T1000 (cell line): Measurements from ENCODE around the gene PAX3.
"Not testable (repeated sequence)": the region's sequence is repeated elsewhere in the genome, so short reads cannot be mapped to it uniquely, and the experiment has no call there.

Source experiments
- DNase-seq: peaks from one replicate; lab custom pipeline; 2025; ENCODE audit warnings: mixed read lengths; lab: John Stamatoyannopoulos, UW

Gene PAX3

GRCh38 chr2:222214885-222215284, 83.9 kb downstream of the PAX3 start:
- no peak for DNase-seq

DNA sequence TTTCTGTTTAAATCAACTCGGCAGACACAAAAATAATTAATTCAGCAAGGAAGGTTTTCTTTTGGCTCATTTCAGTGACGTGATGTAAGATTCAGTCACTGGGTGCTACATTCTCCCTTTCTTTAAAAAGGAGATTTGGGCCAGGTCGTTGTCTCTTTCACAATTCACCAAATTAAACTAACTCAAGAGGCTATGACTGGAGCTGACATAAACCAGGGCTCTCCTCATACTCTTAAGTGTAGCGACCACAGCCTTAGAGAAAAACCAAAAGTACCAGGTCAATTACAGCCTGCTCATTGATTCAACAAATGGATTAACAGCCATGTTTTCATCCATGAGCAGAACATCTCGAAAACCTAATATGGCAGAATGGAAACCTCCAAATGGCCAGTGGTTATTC, 85.7 kb downstream of the PAX3 start:
- DNase-seq: no peak

DNA sequence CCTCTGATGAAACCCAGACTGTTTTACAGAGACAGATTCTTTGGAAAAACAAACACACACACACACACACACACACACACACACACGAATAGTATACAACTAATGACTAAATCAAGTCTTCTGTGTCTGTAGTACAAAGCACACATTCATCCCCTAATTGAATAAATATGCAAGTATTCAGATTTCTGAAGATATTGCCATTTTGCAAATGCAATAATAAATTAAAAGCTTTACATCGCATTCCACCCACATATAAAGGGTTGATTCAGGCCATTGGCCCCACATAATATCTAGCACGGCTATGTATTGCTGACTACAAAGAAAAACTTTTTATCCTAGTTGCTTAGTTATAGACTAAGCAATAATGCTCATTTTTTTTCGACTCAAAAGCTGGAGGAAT, 86.2 kb downstream of the PAX3 start:
- no peak for DNase-seq

- no peak for DNase-seq
Measured at GRCh38 chr2:222208010-222208690, 90.6 kb downstream of the PAX3 start.

- no peak for DNase-seq
Measured at GRCh38 chr2:222205136-222205535, 93.7 kb downstream of the PAX3 start.

DNA sequence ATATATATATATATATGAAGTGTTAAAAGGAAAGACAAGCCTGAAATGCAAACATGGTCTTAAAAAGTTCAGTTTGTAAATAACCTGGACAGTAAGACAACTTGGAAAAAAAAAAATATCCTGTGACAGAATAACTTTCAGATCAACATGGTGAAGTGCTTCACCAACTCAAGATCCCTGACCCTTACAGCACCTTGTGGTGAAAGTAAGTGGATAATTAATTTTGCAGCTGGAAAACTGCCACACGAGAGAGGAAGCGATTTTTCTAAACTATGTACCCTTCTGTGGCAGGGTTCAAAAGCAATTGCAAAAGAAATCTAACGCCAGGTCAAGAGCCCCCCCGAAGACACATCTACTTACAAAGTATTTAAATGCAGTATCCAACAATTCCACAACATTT, 95.8 kb downstream of the PAX3 start:
- no peak for DNase-seq

GRCh38 chr2:222196159-222196558, 102.6 kb downstream of the PAX3 start:
- DNase-seq: no peak

DNA sequence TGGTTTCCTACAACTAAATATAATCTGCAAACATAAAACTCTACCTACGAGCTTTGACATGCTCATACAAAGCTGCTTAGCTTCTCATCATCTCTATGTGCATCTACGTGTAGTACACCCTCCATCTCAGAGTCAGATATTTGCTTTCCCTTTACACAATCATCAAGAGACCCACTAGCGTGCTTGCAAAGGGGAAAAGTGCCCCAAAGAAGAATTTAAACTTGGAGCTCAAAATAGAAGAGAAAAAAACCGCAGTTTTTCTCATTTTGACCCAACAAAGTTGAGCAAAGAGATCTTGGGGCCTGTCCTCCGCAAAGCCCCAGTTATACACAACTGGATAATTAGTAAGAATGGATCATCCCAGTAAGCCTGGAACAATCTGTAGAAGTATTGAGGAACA, 104.1 kb downstream of the PAX3 start:
- DNase-seq: no peak

- no peak for DNase-seq
Measured at GRCh38 chr2:222193328-222193983, 105.3 kb downstream of the PAX3 start.

- DNase-seq: no peak
Measured at GRCh38 chr2:222180619-222181018, 118.2 kb downstream of the PAX3 start.

DNA sequence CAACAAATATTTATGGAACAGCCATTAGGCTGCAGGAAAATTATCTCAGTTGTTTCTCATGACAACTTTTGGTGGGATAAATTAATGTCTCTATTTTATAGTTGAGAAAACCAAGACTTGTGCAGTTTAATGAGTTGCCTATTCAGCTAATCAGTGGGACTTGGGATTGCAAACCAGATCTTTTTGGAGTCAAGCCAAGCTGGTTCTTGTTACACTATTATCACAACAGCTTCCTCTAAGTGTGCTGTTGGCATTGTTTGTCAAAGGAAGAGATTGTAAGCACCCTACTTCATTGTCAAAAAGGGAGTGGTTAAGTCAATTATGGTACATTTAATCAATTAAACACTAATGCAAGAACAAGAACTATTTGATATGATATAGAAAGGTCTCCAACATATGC, 119.2 kb downstream of the PAX3 start:
- no peak for DNase-seq

- DNase-seq: no peak
Measured at GRCh38 chr2:222178450-222178849, 120.3 kb downstream of the PAX3 start.

DNA sequence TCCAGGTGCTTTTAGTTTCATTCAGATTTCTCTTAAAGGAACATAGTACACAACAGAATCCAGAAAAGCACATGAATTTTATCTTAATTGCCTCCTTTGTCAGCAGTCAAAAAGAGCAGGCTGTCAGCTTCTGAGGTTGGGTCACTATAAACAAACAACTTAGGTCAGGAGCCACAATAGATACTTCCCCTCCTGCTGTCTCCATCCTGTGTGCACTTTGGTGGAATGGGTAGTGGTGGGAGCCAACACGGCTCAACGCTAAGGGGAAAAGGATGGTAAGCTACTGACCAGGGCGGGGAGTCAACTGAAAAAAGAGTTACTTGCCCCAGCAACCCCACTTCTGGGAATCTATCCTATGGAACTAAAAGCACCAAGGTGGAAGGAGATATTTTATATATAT, 121.9 kb downstream of the PAX3 start:
- no peak for DNase-seq

- no peak for DNase-seq
Measured at GRCh38 chr2:222174450-222174849, 124.3 kb downstream of the PAX3 start.

GRCh38 chr2:222169346-222169745, 129.5 kb downstream of the PAX3 start:
- DNase-seq: no peak

DNA sequence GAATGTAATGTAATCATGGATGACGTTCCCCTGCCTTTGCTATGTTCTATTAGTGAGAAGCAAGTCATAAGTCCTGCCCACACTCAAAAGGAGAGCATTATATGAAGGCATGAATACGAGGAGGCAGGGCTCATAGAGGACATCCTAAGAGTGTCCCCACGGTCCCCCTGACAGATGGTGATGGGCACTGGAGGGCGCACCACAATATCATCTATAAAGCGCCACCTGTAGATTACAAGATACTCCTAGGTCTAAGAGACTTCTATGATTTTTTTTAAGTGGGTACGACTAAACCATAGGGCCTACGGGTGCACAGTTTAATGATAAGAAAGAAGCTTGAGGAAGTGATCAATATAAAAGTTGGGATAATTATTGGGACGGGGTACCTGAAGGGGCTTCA, 131.0 kb downstream of the PAX3 start:
- DNase-seq: no peak

GRCh38 chr2:222160944-222161343, 137.9 kb downstream of the PAX3 start:
- DNase-seq: no peak

GRCh38 chr2:222160125-222160524, 138.7 kb downstream of the PAX3 start:
- DNase-seq: no peak

DNA sequence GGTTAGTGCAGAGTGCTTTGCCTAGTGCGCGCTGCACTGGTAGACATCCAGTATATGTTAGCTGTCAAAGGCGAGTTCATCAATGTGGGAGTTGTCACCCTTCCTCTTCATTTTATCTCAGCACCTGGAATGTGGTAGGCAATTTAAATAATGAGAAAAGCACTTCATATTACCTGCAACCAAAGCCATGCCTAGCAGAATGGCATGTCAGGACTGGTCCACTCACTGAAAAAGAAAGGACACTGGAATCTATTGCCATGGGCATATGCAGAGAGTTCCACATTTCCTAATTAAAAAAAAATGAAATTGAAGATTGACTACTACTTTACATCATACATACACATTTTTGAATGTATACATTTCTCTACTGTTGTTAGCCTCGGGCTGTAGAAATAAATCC, 139.6 kb downstream of the PAX3 start:
- no peak for DNase-seq

- not testable (repeated sequence) for DNase-seq
Measured at GRCh38 chr2:222155003-222155664, 143.7 kb downstream of the PAX3 start.
